ENCODE results near the gene SPIN2A. TPM values are rescaled to one million over a fixed set of nuclear protein-coding genes. Genes with fewer than 3 reads are reported as not detected.

Gene SPIN2A
- total and polyA plus RNA-seq, 2 donors (not counting 3 experiments of a cell fraction or from before 2014, with no cell fraction given) = 0.22 to 0.75 TPM

GRCh38 chrX:57177070-57177469 lies 39.9 kb upstream of the SPIN2A start:
- dilution Hi-C loops (cut with MboI; ENCODE audit: extremely low pct_ligation_motif_present, low sequenced_read_pairs) = no loop called here
- ChIA-PET POLR2A (no interaction called here), CTCF (no interaction called here)
- Histone ChIP-seq H3K9ac (replicated peaks; ENCODE audit: extremely low read depth, insufficient read depth, low read length) (no peak overlapping the region), H3K4me3 (replicated peaks in 1 of 3; ENCODE audit: insufficient read depth in 1 of 3, low read depth in 1 of 3, low read length in 3 of 3) (no peak overlapping the region), H2AFZ (ENCODE audit: low read depth, low read length) (no peak overlapping the region), H3K36me3 (ENCODE audit: control insufficient read depth in 2 of 2, extremely low read depth in 1 of 2, insufficient read depth in 2 of 2, low read length in 2 of 2) (no peaks in the 10 kb centered on the region), H4K20me1 (replicated peaks; ENCODE audit: control insufficient read depth, extremely low read depth, insufficient read depth, low read length) (no peaks in the 10 kb centered on the region), H3K4me2 (ENCODE audit: insufficient read depth, low read length) (no peak overlapping the region), H3K27me3 (ENCODE audit: control insufficient read depth in 2 of 2, insufficient read depth in 2 of 2, low read length in 2 of 2) (no peaks in the 10 kb centered on the region), H3K27ac (ENCODE audit: insufficient read depth, low read depth, low read length) (no peak overlapping the region), H3K79me2 (ENCODE audit: control insufficient read depth, insufficient read depth, low read length) (no peaks in the 10 kb centered on the region), H3K4me1 (ENCODE audit: control insufficient read depth, extremely low read depth, insufficient read depth, low read length) (no peaks in the 10 kb centered on the region), H3K9me3 (replicated peaks; ENCODE audit: control insufficient read depth, insufficient read depth, low read length) (no peaks in the 10 kb centered on the region), H3K9me1 (replicated peaks; ENCODE audit: control insufficient read depth, extremely low read depth, insufficient read depth, low read length) (no peaks in the 10 kb centered on the region)
- DNase-seq (ENCODE audit: low read depth, low spot score) = no peak
- no peak for TF ChIP-seq POLR2A (IDR thresholded peaks at IDR 0.05; ENCODE audit: low read depth, low read length)
- no peak for TF ChIP-seq MYC (IDR thresholded peaks at IDR 0.05; ENCODE audit: low read depth, low read length)
- no peak for TF ChIP-seq GATA2 (IDR thresholded peaks at IDR 0.05; ENCODE audit: insufficient read depth, insufficient read length, low read depth, low read length)
- TF ChIP-seq JUN (IDR thresholded peaks at IDR 0.05; ENCODE audit: borderline replicate concordance, insufficient read depth, insufficient read length, low read depth) = no peak
- TF ChIP-seq EZH2 (IDR thresholded peaks at IDR 0.05; ENCODE audit: borderline replicate concordance, low read depth, low read length, severe bottlenecking) = no peak
- TF ChIP-seq MAX (IDR thresholded peaks at IDR 0.05; ENCODE audit: insufficient read depth, insufficient read length) = no peak
- TF ChIP-seq POLR2AphosphoS5 (IDR thresholded peaks at IDR 0.05; ENCODE audit: insufficient read depth, low read depth, low read length) = no peak
- TF ChIP-seq CTCF (IDR thresholded peaks at IDR 0.05; ENCODE audit: extremely low read depth in 1 of 2, insufficient read depth in 1 of 2, low read depth in 1 of 2, low read length in 2 of 2) = no peak
- FAIRE-seq = no peak
- intact Hi-C loops (cut with micrococcal nuclease) = no loop called here
- BruUV-seq (replicated peaks) = no TSS peak

Data from endothelial cell of umbilical vein (primary cell).